Caco-2 (cell line): Measurements from ENCODE around the gene TOE1. TPM values are rescaled to one million over a fixed set of nuclear protein-coding genes. Genes with fewer than 3 reads are reported as not detected.

Experiments
- BruUV-seq: library from RNA; stranded (reverse); fragments of 400-500 nt; replicated peaks from 2 replicates; lab custom pipeline; 2021; lab: Mats Ljungman, UMichigan
- CTCF ChIA-PET: fragments of 300-600 bp; sonication (Branson Sonifier 250); formaldehyde crosslinking; loops from one replicate; lab custom pipeline; 2022; ENCODE audit warnings: antibody characterized with exemption; lab: Charles Lee
- POLR2A ChIA-PET: fragments of 300-600 bp; sonication (Branson Sonifier 250); formaldehyde crosslinking; loops from one replicate; lab custom pipeline; 2022; ENCODE audit warnings: antibody characterized with exemption; lab: Charles Lee
- DNase-seq, 2 experiments: peaks; one replicate each; pipeline versions ENCODE4 v3.0.0 to v3.0.0-alpha.2; 2020 to 2022
- H3K27me3 ChIP-seq: replicated peaks from 2 replicates; pipeline ENCODE4 v1.6.0; 2011; ENCODE audit warnings: low read length; ENCODE audit not compliant: control insufficient read depth, insufficient read depth
- H3K36me3 ChIP-seq: 2 replicates; pipeline ENCODE4 v1.5.1; 2011; ENCODE audit warnings: low read length; ENCODE audit not compliant: control insufficient read depth, insufficient read depth
- H3K4me1 ChIP-seq: fragments of 250-450 bp; sonication (Bioruptor Pico); 2 replicates; pipeline ENCODE4 v1.5.1; 2020; ENCODE audit warnings: mild to moderate bottlenecking
- H3K4me3 ChIP-seq: 2 replicates; pipeline ENCODE4 v1.5.1; 2011; ENCODE audit warnings: low read depth, mild to moderate bottlenecking, control low read depth, low read length
- H3K9me3 ChIP-seq: fragments of 250-450 bp; sonication (Bioruptor Pico); 2 replicates; pipeline ENCODE4 v1.5.1; 2020; ENCODE audit warnings: mild to moderate bottlenecking, moderate library complexity
- H3K27ac Mint-ChIP-seq: one replicate; pipeline ENCODE4 v1.8.0; 2022; ENCODE audit warnings: mixed read lengths; ENCODE audit not compliant: unreplicated experiment
- H3K27me3 Mint-ChIP-seq: one replicate; pipeline ENCODE4 v1.8.0; 2022; ENCODE audit warnings: mixed read lengths; ENCODE audit not compliant: insufficient read depth, unreplicated experiment
- H3K36me3 Mint-ChIP-seq: one replicate; pipeline ENCODE4 v1.8.0; 2022; ENCODE audit warnings: mild to moderate bottlenecking, mixed read lengths; ENCODE audit not compliant: insufficient read depth, unreplicated experiment
- H3K4me1 Mint-ChIP-seq: one replicate; pipeline ENCODE4 v1.8.0; 2022; ENCODE audit warnings: low read depth, mixed read lengths; ENCODE audit not compliant: unreplicated experiment
- H3K4me3 Mint-ChIP-seq: one replicate; pipeline ENCODE4 v1.8.0; 2022; ENCODE audit warnings: mild to moderate bottlenecking, moderate library complexity, mixed read lengths; ENCODE audit not compliant: unreplicated experiment
- H3K9me3 Mint-ChIP-seq: one replicate; pipeline ENCODE4 v1.8.0; 2022; ENCODE audit warnings: mixed read lengths; ENCODE audit not compliant: unreplicated experiment
- CTCF ChIP-seq, 2 experiments: fragments of 200-600 bp in 1 of 2; IDR thresholded peaks; 1 replicate in 1 of 2; 2 replicates in 1 of 2; pipeline versions ENCODE4 v1.5.1 to v1.8.0; 2011 to 2022; ENCODE audit warnings: antibody characterized with exemption in 1 of 2, control low read depth in 1 of 2, inconsistent platforms in 1 of 2, low read depth in 1 of 2, low read length in 1 of 2, mild to moderate bottlenecking in 1 of 2, moderate library complexity in 1 of 2; ENCODE audit not compliant: insufficient read depth in 1 of 2, severe bottlenecking in 1 of 2, unreplicated experiment in 1 of 2
- intact Hi-C: fragments of 100-400 bp; cut with micrococcal nuclease; formaldehyde crosslinking; loops from one replicate; pipeline ENCODE4 v1.10.0; 2022; ENCODE audit not compliant: unreplicated experiment
- total RNA-seq: library from RNA; stranded (reverse); gene quantifications from 2 replicates; pipeline ENCODE4 v1.2.3, GENCODE V29; 2022

Gene TOE1
- total RNA-seq, 1 experiment from 2014 or later: 15.5 TPM

- intact Hi-C loops: loop anchor here (1.0 kb wide), 3 partner anchors 8 to 155 kb away; partner anchors contain the start of gene TESK2
- no peaks in the 10 kb centered on the region for H3K27me3 Mint-ChIP-seq
Observed at GRCh38 chr1:45335855-45336324, 4.1 kb upstream of the TOE1 start.

GRCh38 chr1:45337630-45338325 lies 2.2 kb upstream of the TOE1 start:
- H3K4me1 ChIP-seq: peaks cover 54% of the 10 kb centered on the region
- H3K4me1 Mint-ChIP-seq: peaks cover 52% of the 10 kb centered on the region
- intact Hi-C loops: no loop called here
- no peaks in the 10 kb centered on the region for H3K27me3 ChIP-seq
- peaks cover 83% of the 10 kb centered on the region for H3K36me3 Mint-ChIP-seq
- no peaks in the 10 kb centered on the region for H3K27me3 Mint-ChIP-seq
- no peak overlapping the region for H3K4me3 ChIP-seq
- TF ChIP-seq CTCF (IDR thresholded peaks at IDR 0.05; ENCODE audit: insufficient read depth in 1 of 2, low read depth in 1 of 2, low read length in 1 of 2, severe bottlenecking in 1 of 2, unreplicated experiment in 1 of 2): no peak
- ChIA-PET POLR2A (interaction anchor here (1.2 kb wide), 1 partner anchor 9 kb away, joined by 3 read pairs; no protein-coding TSS in a partner anchor), CTCF (no interaction called here)
- H3K9me3 Mint-ChIP-seq: no peaks in the 10 kb centered on the region
- no TSS peak for BruUV-seq
- peaks cover 10% of the 10 kb centered on the region for H3K36me3 ChIP-seq
- peak overlapping the region; percentile 99 for H3K4me3 Mint-ChIP-seq
- H3K9me3 ChIP-seq: no peaks in the 10 kb centered on the region
- no peak for DNase-seq
- peak overlapping the region; percentile 97 for H3K27ac Mint-ChIP-seq

More at GRCh38 chr1:45335855-45336324, 4.1 kb upstream of the TOE1 start:
- peak; percentile 81 to 89 for DNase-seq
- peak overlapping the region; percentile 97 for H3K27ac Mint-ChIP-seq
- no peak for TF ChIP-seq CTCF (IDR thresholded peaks at IDR 0.05; ENCODE audit: insufficient read depth in 1 of 2, low read depth in 1 of 2, low read length in 1 of 2, severe bottlenecking in 1 of 2, unreplicated experiment in 1 of 2)
- no TSS peak for BruUV-seq
- Histone ChIP-seq H3K4me3 (no peak overlapping the region; the same call in 1 of the 2 replicates), H3K36me3 (peaks cover 13% of the 10 kb centered on the region), H3K4me1 (peaks cover 57% of the 10 kb centered on the region), H3K9me3 (no peaks in the 10 kb centered on the region), H3K27me3 (no peaks in the 10 kb centered on the region)
- H3K36me3 Mint-ChIP-seq: peaks cover 72% of the 10 kb centered on the region
- no peaks in the 10 kb centered on the region for H3K9me3 Mint-ChIP-seq
- POLR2A ChIA-PET: interaction anchor here (0.6 to 1.2 kb wide), 6 partner anchors 8 to 468 kb away, joined by 3 to 14 read pairs (median 4); partner anchors contain the start of genes CCDC163, MMACHC, PRDX1 and UROD
- peaks cover 44% of the 10 kb centered on the region for H3K4me1 Mint-ChIP-seq
- CTCF ChIA-PET: interaction anchor here (0.6 kb wide), 1 partner anchor 157 kb away, joined by 3 read pairs; no protein-coding TSS in a partner anchor
- H3K4me3 Mint-ChIP-seq: peak overlapping the region; percentile 99

- CTCF ChIA-PET: interaction anchor here (1.7 to 2.9 kb wide), 3 partner anchors 12 to 152 kb away, joined by 6 to 21 read pairs (median 17); no protein-coding TSS in a partner anchor
- H3K27me3 ChIP-seq: no peaks in the 10 kb centered on the region
- peaks cover 33% of the 10 kb centered on the region for H3K4me1 ChIP-seq
- Mint-ChIP-seq H3K27ac (peak overlapping the region; percentile 99), H3K4me1 (peaks cover 33% of the 10 kb centered on the region), H3K27me3 (no peaks in the 10 kb centered on the region), H3K4me3 (peak overlapping the region; percentile 99), H3K9me3 (no peaks in the 10 kb centered on the region), H3K36me3 (peaks cover 85% of the 10 kb centered on the region)
- peaks cover 2% of the 10 kb centered on the region; the same call in 1 of the 2 replicates for H3K36me3 ChIP-seq
- no TSS peak for BruUV-seq
- DNase-seq: no peak
- no peak for TF ChIP-seq CTCF (IDR thresholded peaks at IDR 0.05; ENCODE audit: insufficient read depth in 1 of 2, low read depth in 1 of 2, low read length in 1 of 2, severe bottlenecking in 1 of 2, unreplicated experiment in 1 of 2)
- peak overlapping the region; percentile 67 for H3K4me3 ChIP-seq
- intact Hi-C loops: no loop called here
- no peaks in the 10 kb centered on the region for H3K9me3 ChIP-seq
- POLR2A ChIA-PET: interaction anchor here (1.1 to 3.1 kb wide), 6 partner anchors 8 to 329 kb away, joined by 4 to 68 read pairs (median 18); partner anchors contain the start of genes HECTD3, HPDL, PRDX1 and TESK2
Observed at GRCh38 chr1:45340816-45341466, 971 bp downstream of the TOE1 start.
